Mucosa of descending colon (tissue), 3 donors: ENCODE results near the gene NTM. TPM values are rescaled to one million over a fixed set of nuclear protein-coding genes. Genes with fewer than 3 reads are reported as not detected.

ENCODE experiments used
- ATAC-seq: fragments of 200-7000 bp; cut with Tn5 transposase; one replicate; pipeline ENCODE4 v1.9.1; 2020; ENCODE audit warnings: mild to moderate bottlenecking, moderate library complexity
- DNase-seq, 3 donors: peaks; one replicate each; pipeline ENCODE4 v3.0.0-alpha.2; 2020
- H3K36me3 ChIP-seq: fragments of 200-600 bp; one replicate; pipeline ENCODE4 v1.8.0; 2021; ENCODE audit warnings: low read depth, mild to moderate bottlenecking
- H3K4me1 ChIP-seq: fragments of 200-600 bp; one replicate; pipeline ENCODE4 v1.8.0; 2021; ENCODE audit warnings: low read depth, mild to moderate bottlenecking
- H3K4me3 ChIP-seq: fragments of 200-600 bp; one replicate; pipeline ENCODE4 v1.8.0; 2021; ENCODE audit warnings: mild to moderate bottlenecking
- H3K9me3 ChIP-seq: fragments of 200-600 bp; one replicate; pipeline ENCODE4 v1.8.0; 2021; ENCODE audit warnings: mild to moderate bottlenecking
- CTCF ChIP-seq: fragments of 200-600 bp; IDR thresholded peaks from one replicate; pipeline ENCODE4 v1.8.0; 2022; ENCODE audit warnings: antibody characterized with exemption, mild to moderate bottlenecking
- intact Hi-C, 2 donors: fragments of 100-400 bp; cut with DNase I in 1 of 2; cut with micrococcal nuclease in 1 of 2; formaldehyde crosslinking; loops; one replicate each; pipeline versions ENCODE4 v1.11.0 to v1.11.1; 2022; cut with DNase I, micrococcal nuclease
- total RNA-seq, 3 donors: library from RNA; stranded (reverse); fragmentation: NEBNext Ultra II Directional in 2 of 3; extraction: Animal tissue kit (Norgen Biotek cat#: 25700) in 2 of 3; gene quantifications; one replicate each; pipeline versions ENCODE4 v1.2.1 to v1.2.4, GENCODE V29; 2021 to 2023
- donor health status: DM: no; HTN: no; CAD: no; lungs with moderate emphysema.
- donor health status: DM: no; HTN: no; CAD: no.
- donor health status: DM: no; HTN: yes; CAD: no.

The NTM gene
- total RNA-seq, 3 donors from 2014 or later: 0.64 to 7.7 (median 1.2) TPM

DNA sequence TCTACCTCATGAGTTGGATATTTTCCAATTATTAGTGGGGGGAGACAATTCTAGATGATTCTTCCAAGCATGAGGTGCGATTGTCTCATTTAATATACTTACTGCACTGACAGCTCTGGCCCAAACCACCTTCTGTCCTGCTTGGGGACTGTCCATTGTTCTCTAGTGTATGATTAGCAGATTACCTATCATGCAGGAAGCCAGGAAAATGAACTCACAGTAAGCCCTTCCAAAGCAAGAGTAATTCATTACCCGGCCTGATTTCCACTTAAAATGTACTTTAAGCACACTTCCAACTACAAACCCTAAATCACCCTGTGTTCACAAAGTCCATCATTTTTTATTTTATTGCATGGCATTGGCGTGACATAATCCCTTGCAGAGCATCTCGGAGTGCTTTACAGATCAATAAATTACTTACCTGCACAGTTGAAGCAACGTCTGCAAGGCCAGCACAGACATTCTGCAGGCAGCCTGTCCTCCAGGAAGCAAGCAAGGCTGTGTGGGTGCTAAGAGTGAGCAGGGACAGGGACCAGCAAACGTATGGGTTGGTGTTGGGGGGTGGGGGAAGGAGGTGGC lies 838.2 kb downstream of the NTM start:
- no peaks in the 10 kb centered on the region for H3K36me3 ChIP-seq
- H3K9me3 ChIP-seq: peaks cover 2% of the 10 kb centered on the region
- H3K4me3 ChIP-seq: no peak overlapping the region
- no peak for TF ChIP-seq CTCF
- intact Hi-C loops: no loop called here
- DNase-seq (no peak), ATAC-seq (no peak)
- no peaks in the 10 kb centered on the region for H3K4me1 ChIP-seq

DNA sequence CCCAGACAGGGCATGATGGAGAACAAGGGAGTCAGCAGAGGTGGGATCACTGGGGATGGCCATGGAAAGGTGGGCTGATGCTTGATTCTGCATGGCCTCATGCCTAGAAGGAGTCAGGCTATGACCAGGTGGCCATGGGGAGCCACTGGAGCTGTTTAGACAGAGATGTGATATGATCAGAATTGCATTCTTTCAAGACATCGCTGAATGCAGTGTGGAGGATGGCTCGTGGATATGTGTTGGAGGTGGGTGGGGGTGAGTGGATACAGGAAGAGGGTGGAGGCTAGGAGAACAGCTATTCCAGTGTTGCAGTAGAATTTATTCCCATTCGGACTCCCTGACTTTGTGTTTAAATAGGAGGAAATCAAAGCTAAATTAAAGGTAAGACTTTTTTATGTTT lies 841.1 kb downstream of the NTM start:
- Histone ChIP-seq H3K4me1 (no peaks in the 10 kb centered on the region), H3K4me3 (no peak overlapping the region), H3K36me3 (no peaks in the 10 kb centered on the region), H3K9me3 (peaks cover 2% of the 10 kb centered on the region)
- DNase-seq (no peak), ATAC-seq (no peak)
- intact Hi-C loops: no loop called here
- TF ChIP-seq CTCF: no peak

DNA sequence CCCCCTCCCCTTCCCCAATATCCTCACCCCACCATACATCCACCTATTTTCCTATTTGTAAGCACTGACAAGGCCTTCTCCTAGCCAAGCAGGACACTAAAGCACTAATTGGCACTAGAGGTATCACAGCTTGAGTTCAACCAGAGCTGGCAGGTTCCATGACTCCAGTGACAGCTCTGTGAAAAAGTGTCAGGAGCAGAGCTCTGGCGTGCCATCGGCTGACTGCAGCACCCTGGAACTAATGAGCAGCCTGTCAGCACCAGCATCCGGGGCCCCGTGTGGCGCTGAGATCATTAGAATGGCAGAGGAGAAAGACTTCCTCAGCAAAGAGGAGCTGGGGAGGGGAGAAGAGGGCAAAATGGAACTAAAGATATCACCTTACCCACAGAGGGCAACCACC lies 847.4 kb downstream of the NTM start:
- DNase-seq: no peak
- Histone ChIP-seq H3K9me3 (peaks cover under 1% of the 10 kb centered on the region), H3K36me3 (no peaks in the 10 kb centered on the region), H3K4me3 (no peak overlapping the region), H3K4me1 (no peaks in the 10 kb centered on the region)
- no peak for ATAC-seq
- intact Hi-C loops: no loop called here
- TF ChIP-seq CTCF: no peak

DNA sequence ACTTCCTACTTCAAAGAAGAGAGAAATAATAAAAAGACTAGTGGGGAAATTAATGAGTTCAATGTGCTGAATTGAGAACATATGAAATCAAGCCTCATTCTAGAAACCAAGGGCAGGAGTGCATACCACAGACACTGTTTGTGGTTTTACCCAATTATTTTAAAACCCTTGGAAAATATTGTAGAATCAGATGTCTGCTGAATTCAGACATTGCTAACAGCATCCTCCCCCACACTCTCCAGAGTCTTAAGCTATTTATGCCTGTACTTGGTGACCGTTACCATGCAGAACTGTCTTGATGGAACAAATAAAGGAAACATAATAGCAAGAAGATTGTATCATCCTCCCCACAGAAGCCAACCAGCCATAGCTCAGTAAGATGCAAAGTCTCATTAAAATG lies 850.1 kb downstream of the NTM start:
- no peaks in the 10 kb centered on the region for H3K4me1 ChIP-seq
- intact Hi-C loops: no loop called here
- ATAC-seq (no peak), DNase-seq (no peak)
- H3K9me3 ChIP-seq: peaks cover 2% of the 10 kb centered on the region
- H3K36me3 ChIP-seq: no peaks in the 10 kb centered on the region
- TF ChIP-seq CTCF: no peak
- H3K4me3 ChIP-seq: no peak overlapping the region

- ATAC-seq: no peak
- no peaks in the 10 kb centered on the region for H3K4me1 ChIP-seq
- no peak for TF ChIP-seq CTCF
- no peak overlapping the region for H3K4me3 ChIP-seq
- H3K9me3 ChIP-seq: peaks cover 2% of the 10 kb centered on the region
- intact Hi-C loops: no loop called here
- DNase-seq: no peak
- no peaks in the 10 kb centered on the region for H3K36me3 ChIP-seq
Observed at GRCh38 chr11:132222345-132222744, 851.9 kb downstream of the NTM start.

DNA sequence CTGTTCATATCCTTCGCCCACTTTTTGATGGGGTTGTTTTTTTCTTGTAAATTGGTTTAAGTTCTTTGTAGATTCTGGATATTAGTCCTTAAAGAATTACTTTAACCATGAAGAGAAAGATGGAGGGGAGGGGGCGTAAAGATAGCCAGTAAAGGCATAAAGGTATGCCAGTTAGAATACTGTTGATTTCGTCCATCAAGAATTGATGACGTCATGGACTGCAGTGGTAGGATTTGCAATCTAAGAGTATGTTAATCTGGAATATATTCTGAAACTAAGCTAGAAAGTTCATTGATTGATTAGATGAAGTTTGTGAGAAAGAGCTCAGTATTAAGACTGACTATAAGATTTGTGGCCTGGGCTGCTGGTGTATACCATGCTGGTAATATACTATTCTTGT lies 856.1 kb downstream of the NTM start:
- DNase-seq: no peak
- intact Hi-C loops: no loop called here
- no peak overlapping the region for H3K4me3 ChIP-seq
- H3K36me3 ChIP-seq: no peaks in the 10 kb centered on the region
- H3K4me1 ChIP-seq: no peaks in the 10 kb centered on the region
- no peak for ATAC-seq
- no peak for TF ChIP-seq CTCF
- peaks cover 2% of the 10 kb centered on the region for H3K9me3 ChIP-seq
